ENCODE results near the gene ALPG.
"Not testable (repeated sequence)": the region's sequence is repeated elsewhere in the genome, so short reads cannot be mapped to it uniquely, and the experiment has no call there.

ALPG gene

GRCh38 chr2:232420463-232421188 is 14.0 kb downstream of the ALPG start:
- DNase-seq: no peak

DNA sequence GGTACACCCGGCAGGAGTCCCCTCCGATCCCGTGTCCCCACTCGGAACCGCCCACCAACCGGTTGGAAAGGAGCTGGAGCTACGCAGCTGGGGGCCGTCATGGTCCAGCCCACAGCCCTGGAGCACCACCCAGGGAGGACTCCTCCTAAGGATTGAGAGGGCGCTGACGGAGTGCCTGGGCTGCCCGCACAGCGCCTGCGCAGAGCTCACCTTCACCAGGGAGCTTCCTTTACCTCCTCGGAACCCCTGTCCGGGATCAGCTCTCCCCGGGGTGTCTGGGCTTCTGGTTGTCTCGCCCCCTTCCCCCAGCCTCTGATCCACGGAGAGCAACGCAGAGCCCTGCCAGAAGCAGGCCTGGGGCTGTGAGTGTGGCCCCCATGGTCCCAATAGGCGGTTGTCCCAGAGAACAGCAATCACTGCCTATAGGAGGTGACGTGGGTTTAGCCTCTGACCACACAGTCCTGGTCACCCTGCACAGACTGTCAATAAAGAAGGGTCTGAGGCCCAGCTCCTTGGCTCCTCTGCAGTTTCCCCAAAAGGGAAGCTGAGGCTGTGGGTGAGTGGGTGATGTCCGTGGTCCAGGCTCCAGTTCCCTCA is 14.6 kb downstream of the ALPG start:
- no peak for DNase-seq

GRCh38 chr2:232422051-232422450 is 15.4 kb downstream of the ALPG start:
- DNase-seq: no peak

- not testable (repeated sequence) for DNase-seq
These were observed 16.4 kb downstream of the ALPG start for GRCh38 chr2:232422996-232423395.

DNA sequence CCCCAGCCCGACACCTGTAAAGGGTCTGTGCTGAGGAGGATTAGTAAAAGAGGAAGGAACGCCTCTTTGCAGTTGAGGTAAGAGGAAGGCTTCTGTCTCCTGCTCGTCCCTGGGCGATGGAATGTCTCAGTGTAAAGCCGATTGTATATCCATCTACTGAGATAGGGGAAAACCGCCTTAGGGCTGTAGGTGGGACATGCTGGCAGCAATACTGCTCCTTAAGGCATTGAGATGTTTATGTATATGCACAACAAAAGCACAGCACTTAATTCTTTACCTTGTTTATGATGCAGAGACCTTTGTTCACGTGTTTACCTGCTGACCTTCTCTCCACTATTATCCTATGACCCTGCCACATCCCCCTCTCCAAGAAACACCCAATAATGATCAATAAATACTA is 16.8 kb downstream of the ALPG start:
- DNase-seq: not testable (repeated sequence)

DNA sequence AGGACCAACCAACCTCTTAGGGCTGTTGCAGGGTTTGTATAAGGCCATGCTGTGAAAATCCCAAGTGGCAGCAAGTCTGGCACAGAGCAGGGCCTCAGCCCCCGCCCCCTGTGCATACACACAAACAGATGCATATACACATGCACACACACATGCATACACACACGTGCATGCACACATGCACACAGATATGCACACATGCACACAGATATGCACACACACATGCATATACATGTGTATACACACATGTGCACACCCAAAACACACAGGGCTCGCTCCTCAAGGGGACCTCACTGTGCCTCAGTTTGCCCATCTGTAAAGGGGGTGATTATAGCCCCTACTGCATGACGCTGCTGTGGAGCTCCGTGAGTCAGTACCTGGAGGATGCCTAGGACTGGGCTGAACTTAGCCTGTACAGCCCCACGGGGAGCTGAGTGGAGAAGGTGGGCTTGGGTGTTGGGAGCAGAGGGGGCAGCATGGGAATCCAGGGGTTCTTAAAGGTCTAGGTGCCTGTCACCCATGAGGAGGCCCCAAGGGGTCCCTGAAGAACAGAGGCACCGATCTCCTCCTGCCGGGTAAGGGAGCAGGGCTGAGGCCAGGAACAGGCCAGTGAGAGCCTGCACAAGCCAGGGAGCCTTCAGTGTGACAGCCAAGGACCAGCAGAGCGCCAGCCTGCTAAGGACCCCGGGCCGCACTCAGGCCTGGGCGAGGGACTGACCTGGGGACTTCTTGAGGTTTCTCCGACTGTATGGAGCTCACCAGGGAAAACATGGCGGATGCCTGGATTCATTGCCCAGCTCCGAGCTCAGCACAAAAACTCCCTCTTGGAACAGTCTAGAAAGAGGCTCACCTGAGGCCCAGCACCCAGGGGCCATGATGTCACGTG is 25.3 kb downstream of the ALPG start:
- no peak for DNase-seq

GRCh38 chr2:232432598-232433184 is 26.0 kb downstream of the ALPG start:
- DNase-seq: no peak

DNA sequence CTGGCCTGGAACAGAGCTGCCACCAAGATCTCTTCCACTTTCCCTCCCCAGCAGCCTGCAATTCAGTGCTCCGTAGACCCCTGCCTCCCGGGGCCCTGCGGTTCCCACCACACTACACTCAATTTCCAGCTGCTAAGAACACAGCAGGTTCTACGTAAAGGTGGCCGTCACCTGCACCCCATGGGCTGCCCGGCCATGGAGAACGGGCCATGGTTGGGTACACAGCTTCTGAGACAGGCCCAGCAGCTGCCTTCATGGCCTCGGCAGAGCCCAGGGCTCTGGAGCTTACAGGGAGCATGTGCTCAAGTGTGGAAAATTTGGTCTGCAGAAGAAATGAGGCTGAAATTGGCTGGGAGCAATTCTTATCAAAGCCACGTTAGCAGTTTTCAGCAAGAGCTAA is 27.0 kb downstream of the ALPG start:
- not testable (repeated sequence) for DNase-seq

DNA sequence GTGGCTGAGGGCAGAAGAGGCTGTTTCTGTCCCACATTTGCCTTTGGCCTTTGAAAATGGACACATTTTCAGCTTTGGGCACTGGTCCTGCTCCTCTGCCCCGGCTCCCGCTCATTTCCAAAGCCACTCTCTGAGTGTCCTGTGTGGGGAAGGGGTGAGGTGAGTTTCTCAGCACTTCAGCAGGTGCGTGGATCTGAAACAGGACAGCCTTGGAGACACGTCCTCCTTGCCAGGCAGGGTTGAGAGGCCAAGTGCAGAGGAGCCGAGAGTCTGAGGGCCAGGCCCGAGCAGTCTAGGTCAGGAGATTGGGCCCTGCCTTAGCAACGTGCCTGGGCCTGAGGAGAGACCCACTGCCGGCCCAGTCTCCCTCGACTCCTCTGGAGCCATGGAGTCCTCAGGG is 27.4 kb downstream of the ALPG start:
- no peak for DNase-seq

- no peak for DNase-seq
These were observed 28.1 kb downstream of the ALPG start for GRCh38 chr2:232434563-232435374.

GRCh38 chr2:232435375-232435648 is 28.7 kb downstream of the ALPG start:
- no peak for DNase-seq

- DNase-seq: no peak
These were observed 29.2 kb downstream of the ALPG start for GRCh38 chr2:232435805-232436204.

GRCh38 chr2:232436381-232437194 is 29.9 kb downstream of the ALPG start:
- no peak for DNase-seq

GRCh38 chr2:232437195-232437571 is 30.5 kb downstream of the ALPG start:
- no peak for DNase-seq

GRCh38 chr2:232438091-232438490 is 31.4 kb downstream of the ALPG start:
- DNase-seq: no peak

- DNase-seq: peak; percentile 45
These were observed 32.5 kb downstream of the ALPG start for GRCh38 chr2:232438951-232439757.

GRCh38 chr2:232439758-232440135 is 33.1 kb downstream of the ALPG start:
- no peak for DNase-seq

- DNase-seq: peak; percentile 86
These were observed 33.8 kb downstream of the ALPG start for GRCh38 chr2:232440220-232441018.

DNA sequence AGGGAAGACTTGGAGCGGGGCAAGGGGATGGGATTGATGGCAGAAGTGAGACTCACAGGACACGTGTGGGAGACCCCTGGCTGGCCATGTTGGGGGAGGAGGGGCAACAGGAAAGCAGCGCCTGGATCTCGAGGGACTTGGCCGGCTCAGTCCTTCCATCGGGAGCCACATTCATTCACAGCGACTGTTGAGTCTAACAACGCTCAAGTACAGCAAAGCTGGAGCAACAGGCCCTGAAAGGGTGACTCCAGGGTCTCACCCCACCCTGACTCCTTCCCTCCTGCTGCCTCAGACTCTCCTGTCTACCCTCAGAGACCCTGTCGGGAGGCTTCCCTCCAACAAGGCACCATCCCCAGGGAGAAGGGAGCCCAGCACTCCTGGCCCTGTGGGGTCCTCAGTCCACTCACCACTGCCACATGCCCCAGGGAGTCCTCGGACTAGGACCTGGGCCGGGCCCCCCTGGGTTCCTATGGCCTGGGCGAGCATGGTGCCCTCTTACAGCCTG is 34.6 kb downstream of the ALPG start:
- DNase-seq: no peak

- not testable (repeated sequence) for DNase-seq
These were observed 35.3 kb downstream of the ALPG start for GRCh38 chr2:232441922-232442321.

Measured in suppressor macrophage treated with lipopolysaccharide for 4 hours (primary cell).